Right lobe of liver (tissue), 4 donors: ENCODE measurements around the gene EHMT2.

ENCODE experiments used
- CTCF ChIP-seq, 4 donors: fragments of 200-600 bp in 3 of 4; fragments of 450-650 bp in 1 of 4; IDR thresholded peaks; one replicate each; pipeline versions ENCODE4 v1.5.1 to v1.8.0; 2016 to 2022; ENCODE audit warnings: antibody characterized with exemption in 4 of 4, mild to moderate bottlenecking in 2 of 4
- POLR2A ChIP-seq: fragments of 450-650 bp; IDR thresholded peaks from one replicate; pipeline ENCODE4 v1.6.1; 2017; ENCODE audit warnings: antibody characterized with exemption, mild to moderate bottlenecking
- donor health status: DM: no; HTN: no; CAD: no.
- donor health status: DM: no; HTN: no; CAD: no.
- donor health status: DM: no; HTN: yes; CAD: no.

DNA sequence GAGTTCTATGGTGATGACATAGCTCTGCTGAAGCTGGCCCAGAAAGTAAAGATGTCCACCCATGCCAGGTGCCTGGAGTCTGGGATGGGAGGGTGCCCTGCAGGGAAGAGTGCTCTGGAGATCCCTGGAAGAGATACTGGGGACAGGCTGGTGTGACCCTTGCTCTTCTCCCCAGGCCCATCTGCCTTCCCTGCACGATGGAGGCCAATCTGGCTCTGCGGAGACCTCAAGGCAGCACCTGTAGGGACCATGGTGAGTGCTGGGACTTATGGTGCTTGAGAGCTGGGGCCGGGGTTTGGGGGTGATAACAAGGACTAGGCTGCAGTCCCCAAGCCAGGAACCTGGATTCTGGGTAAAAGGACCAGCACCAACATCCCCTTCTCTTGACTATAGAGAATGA is 46.2 kb upstream of the EHMT2 start:
- TF ChIP-seq CTCF (IDR thresholded peaks at IDR 0.05): no peak
- TF ChIP-seq POLR2A: no peak
